ENCODE measurements around the gene GBP7.
"Not testable (repeated sequence)": the region's sequence is repeated elsewhere in the genome, so short reads cannot be mapped to it uniquely, and the experiment has no call there.

The GBP7 gene

GRCh38 chr1:89175601-89176256 lies at the start of gene GBP7:
TSS of gene GBP7 (minus strand) at chr1:89176003. CDS start at chr1:89171935, 4,068 bp downstream.
- no peak within 1 kb of the TSS for H3K4me3 ChIP-seq (ENCODE audit: low read depth, low read length)
- no peak for TF ChIP-seq CTCF (IDR thresholded peaks at IDR 0.05; ENCODE audit: low read depth, low read length)

- no peak for TF ChIP-seq CTCF (IDR thresholded peaks at IDR 0.05; ENCODE audit: low read depth, low read length)
- no peak overlapping the region for H3K4me3 ChIP-seq (ENCODE audit: low read depth, low read length)
Measured at GRCh38 chr1:89221341-89221740, 45.5 kb upstream of the GBP7 start.

- not testable (repeated sequence) for H3K4me3 ChIP-seq (ENCODE audit: low read depth, low read length)
Measured at GRCh38 chr1:89219851-89220250, 44.0 kb upstream of the GBP7 start.

DNA sequence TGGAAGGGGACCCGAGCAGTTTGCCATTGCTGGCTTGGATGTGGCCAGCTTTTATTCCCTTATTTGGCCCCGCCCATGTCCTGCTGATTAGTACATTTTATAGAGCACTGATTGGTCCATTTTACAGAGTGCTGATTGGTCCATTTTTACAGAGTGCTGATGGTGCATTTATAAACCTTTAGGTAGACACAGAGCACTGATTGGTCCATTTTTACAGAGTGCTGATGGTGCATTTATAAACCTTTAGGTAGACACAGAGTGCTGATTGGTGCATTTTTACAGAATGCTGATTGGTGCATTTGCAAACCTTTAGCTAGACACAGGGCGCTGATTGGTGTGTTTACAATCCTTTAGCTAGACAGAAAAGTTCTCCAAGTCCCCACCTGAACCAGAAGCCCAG lies 43.1 kb upstream of the GBP7 start:
- not testable (repeated sequence) for H3K4me3 ChIP-seq (ENCODE audit: low read depth, low read length)

- H3K4me3 ChIP-seq (ENCODE audit: low read depth, low read length): no peak overlapping the region
- no peak for TF ChIP-seq CTCF (IDR thresholded peaks at IDR 0.05; ENCODE audit: low read depth, low read length)
Measured at GRCh38 chr1:89213347-89213746, 37.5 kb upstream of the GBP7 start.

DNA sequence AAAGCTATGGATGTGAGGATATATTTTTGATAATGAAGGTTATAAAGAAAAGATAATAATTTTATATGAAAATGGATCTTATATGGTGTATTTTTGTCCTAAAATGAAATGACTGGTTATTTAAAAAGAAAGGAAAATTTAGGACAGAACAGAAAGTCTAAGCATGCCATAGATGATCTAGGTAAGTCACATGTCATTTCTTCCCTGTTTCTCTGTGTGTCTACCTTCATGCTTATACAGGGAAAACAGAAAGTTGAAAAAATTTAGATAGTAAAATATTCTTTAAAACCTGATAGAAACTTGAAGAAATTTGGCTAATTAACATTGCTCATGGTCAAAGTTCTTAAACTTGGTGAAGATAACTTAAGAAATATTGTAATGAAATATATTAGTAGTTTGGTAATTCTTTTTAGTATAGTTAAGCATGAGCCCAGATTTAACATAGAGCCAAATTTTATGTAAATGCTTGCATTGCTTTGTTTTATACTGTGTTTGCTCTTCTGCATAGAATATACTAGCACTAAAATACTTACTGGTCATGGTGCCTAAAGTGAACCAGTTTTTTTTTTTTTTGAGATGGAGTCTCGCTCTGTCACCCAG lies 35.3 kb upstream of the GBP7 start:
- no peak for TF ChIP-seq CTCF (IDR thresholded peaks at IDR 0.05; ENCODE audit: low read depth, low read length)
- H3K4me3 ChIP-seq (ENCODE audit: low read depth, low read length): no peak overlapping the region

- no peak for TF ChIP-seq CTCF (IDR thresholded peaks at IDR 0.05; ENCODE audit: low read depth, low read length)
- H3K4me3 ChIP-seq (ENCODE audit: low read depth, low read length): no peak overlapping the region
Measured at GRCh38 chr1:89206373-89206772, 30.6 kb upstream of the GBP7 start.

GRCh38 chr1:89203166-89203565 lies 27.4 kb upstream of the GBP7 start:
- TF ChIP-seq CTCF (IDR thresholded peaks at IDR 0.05; ENCODE audit: low read depth, low read length): no peak
- no peak overlapping the region for H3K4me3 ChIP-seq (ENCODE audit: low read depth, low read length)
